Activated CD4-positive, alpha-beta T cell treated with anti-CD3 and anti-CD28 coated beads, Interleukin-2, amount 50 U/mL, for 1 hour (primary cell): Measurements from ENCODE around the gene DNAI7.

Experiments used
- DNase-seq: peaks from one replicate; pipeline ENCODE4 v3.0.0-alpha.2; 2020

The DNAI7 gene

DNA sequence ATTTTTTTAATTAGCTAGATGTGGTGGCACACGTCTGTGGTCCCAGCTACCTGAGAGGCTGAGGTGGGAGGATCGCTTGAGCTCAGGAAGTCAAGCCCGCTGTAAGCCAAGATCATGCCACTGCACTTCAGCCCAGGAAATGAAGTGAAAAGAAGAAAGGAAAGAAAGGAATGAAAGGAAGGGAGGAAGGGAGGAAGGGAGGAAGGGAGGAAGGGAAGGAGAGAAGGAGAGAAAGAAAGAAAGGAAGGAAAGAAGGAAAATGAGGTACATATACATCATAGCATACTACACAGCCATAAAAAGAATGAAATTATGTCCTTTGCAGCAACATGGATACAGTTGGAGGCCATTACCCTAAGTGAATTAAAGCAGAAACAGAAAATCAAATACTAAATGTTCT is 12.2 kb downstream of the DNAI7 start:
- DNase-seq: no peak

DNA sequence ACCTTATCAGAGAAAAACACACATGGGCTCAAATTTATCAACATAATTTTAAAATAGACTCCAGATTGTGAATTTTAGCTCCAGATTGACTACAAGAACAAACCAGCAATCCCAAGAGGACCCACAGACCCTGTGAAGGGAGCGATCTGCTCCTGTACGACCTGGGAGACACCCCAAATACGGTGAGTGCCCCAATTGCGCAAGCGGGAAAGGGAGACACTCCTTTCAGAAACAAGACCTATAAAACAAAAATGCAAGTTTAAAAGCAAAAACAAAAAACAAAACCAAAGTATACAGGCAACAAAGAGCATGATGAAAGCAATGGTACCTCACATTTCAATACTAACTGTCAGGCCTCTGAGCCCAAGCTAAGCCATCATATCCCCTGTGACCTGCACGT is 32.1 kb downstream of the DNAI7 start:
- no peak for DNase-seq

DNA sequence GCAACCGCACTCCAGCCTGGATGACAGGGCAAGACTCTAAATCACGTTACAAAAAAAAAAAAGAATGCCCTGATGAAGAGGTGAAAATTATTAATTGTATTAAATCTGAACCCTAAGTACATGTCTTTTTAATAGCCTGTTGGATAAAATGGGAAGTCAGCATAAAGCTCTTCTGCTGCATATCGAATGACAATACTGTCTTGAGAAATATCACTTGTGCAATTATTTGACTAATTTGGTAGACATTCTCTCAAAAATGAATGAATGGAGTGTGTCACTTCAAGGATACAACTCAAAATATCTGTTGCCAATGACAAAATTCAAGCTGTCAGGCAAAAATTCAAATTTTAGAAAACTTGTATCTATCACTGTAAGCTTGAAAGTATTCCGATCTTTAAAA is 38.9 kb downstream of the DNAI7 start:
- DNase-seq: no peak

DNA sequence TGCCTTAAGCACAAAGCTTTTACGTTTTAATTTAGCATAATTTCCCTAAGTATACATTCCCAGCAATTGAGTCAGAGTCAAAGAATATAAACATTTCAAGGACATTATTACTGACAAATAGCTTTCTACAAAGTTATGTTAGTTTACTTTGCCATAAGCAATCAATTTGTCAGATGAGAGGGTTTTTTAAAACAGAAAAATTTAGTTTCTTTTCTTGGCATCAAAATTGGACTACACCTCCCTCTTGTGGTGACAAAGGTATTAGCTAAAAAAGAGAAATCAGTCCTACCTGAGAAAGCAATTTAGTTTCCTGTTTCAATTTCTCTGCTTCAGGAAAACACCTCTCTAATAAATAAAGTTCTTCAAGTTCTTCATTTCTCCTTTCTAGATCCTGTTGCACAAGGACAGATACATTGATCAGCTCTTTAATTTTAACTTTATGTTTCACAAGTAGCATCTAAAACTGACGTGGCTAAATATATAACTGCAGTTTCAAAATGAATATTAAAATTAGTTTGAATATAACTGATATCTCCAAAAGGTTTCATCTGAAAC is 39.9 kb downstream of the DNAI7 start:
- DNase-seq: no peak

DNA sequence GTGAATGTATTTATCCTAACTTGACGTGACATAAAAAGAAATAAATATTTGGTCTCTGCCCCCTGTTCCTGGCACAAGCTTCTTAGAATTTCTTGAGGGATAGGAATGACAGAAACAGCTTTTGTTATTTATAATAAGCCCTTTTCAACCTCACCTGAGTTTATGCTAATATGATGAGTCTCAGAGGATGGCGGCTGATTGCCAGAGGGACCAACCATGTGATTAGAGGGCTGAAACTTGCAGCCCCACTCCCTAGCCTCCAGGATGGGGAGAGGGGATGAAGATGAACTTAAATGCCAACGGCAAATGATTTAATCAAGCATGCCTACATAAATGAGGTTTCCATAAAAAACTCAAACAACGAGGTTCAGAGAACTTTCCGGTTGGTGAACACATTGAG is 42.9 kb downstream of the DNAI7 start:
- DNase-seq: no peak

DNA sequence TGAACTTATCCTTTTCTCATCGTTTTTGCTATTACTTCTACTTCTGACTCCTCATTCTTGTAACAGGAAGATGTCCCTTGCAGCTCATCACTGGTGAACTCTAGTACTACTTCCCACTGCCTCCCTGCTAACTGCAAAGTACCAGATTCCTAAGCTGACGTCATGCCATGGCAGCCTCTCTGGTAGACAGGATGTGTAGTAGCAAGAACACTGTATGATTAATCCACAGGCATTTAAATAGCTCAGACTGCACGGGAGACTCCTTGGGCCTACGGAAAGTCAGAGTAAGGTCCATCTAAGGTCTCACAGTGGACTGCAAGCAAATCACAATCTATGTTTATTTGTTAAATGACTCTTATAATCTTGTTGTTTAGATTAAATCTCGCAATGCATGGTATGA is 43.5 kb downstream of the DNAI7 start:
- no peak for DNase-seq

DNA sequence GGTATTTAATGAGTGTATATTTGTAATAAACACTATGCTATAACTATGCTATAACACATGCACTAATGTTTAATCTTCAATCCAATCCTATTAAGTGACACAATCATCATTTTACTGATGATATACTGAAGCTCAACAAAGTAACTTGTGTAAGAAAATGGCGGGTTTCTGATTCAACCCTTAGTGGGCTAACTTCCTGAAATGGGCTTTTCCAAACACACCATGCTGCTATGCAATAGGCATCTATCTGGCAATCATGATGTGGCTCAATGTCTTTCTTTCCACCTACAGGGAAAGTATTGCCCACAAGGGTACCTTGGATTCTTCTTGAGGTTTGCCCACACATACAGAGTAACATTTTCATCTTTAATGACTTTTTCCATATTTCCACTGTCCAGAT is 48.3 kb downstream of the DNAI7 start:
- no peak for DNase-seq

DNA sequence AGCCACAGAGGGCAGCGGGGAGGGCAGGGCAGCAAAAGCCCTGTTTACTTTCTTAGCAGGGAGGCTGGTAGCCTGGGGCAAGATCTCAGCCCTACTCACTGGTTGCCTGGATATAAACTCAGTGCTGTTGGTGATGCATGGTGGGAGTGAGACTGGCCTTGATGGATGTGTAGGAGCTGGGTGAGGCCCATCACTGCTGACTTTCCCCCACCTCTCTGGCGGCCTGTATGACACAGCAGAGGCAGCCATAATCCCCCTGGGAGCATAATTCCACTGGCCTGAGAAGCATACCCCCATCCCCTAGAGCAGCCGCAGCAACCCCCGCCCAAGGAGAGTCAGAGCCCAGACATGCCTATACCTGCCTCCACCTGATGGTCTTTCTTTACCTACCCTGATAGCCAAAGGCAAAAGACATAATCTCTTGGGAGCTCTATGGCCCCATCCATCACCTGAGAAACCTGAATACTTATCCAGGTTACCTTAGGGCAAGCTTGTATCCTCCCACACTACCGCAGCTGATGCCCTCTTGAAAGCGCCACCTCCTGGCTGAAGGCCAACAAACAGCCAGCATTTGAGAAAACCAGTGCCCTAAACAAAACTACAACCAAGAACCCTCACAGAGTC is 59.3 kb downstream of the DNAI7 start:
- DNase-seq: no peak

DNA sequence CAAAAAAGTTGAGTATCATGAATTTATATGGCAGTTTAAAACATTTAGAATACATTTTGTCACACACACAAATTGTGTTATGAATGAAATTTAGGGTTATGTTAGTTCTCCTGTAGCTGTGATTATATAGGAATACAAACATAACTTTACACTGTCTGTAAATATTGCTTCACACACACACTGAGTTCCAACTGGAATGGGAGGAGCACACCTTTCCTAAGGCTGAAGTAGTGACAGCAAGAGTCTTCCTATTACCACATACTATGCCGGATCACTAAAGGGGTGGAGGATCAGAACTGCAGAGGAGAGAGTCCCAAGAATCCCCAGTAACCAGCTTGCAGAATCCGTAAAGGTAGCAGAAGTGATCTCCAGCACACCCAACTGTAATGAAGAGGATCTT is 63.7 kb downstream of the DNAI7 start:
- no peak for DNase-seq

DNA sequence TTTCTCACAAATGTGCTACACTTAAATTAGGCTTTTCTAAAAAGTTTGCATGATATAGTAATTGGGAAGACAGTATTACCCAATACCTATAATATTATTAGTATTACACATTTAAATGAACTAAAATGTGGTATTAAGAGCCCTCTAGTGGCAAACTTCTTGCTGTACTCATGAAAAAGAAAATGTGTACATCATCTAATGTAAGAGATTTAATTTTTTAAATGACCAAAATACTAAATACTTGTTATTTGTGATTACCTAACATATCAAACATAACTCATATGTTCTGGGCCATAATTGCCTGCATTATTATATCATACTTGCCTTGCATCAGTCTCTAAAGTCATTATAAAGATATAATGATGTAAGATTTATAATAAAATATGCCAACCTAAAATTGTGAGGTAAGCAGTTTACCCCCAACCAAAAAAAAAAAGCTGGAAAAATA is 64.2 kb downstream of the DNAI7 start:
- no peak for DNase-seq

DNA sequence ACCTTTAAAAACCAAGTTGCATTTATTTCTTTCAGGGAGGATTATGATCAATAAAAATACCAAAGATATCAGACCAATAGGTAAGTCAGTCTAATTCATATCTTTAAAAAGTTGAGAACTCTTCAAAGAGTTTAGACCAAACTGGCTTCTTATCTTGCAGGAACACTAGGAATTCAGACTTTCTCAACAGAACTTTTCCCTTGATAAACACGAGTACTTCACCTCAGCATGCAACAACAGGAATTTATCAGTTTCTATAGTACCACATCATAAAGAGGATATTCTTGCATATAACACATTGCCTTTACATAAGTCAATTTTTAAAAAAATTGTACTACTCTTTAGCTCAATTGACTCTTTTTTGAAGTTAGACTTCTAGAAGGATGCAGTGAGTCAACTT is 68.2 kb downstream of the DNAI7 start:
- no peak for DNase-seq

DNA sequence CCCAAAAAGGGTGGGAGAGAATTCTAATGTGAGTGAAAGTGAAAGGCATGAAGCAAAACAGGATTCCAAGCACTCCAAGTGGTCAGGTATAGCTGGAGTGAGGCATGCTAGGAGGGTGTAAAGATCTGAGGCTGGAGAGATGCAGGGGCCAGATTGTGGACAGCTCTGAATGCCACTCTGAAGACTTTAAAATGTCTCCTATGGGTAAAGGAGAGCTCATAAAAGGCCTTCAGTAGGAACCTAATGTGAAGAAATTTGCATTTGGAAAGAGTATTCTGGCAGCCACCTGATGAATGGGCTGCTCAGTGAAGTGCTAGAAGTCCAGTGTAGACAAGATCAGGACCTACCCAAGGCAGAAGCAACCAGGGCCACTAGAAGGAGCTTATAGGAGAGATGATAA is 68.9 kb downstream of the DNAI7 start:
- DNase-seq: no peak

DNA sequence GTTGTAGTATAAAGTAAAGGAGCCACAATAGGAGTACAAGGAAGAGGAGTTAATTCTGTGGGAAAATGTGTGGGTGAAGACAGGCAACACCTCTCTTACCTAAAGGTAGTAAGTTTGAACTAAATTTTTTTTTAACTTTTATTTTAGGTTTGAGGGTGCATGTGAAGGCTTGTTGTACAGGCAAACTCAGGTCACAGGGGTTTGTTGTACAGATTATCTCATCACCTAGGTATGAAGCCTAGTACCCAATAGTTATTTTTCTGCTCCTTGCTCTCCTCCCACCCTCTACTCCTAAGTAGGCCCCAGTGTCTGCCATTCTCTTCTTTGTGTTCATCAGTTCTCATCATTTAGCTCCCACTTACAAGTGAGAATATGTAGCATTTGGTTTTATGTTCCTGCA is 70.5 kb downstream of the DNAI7 start:
- DNase-seq: no peak

DNA sequence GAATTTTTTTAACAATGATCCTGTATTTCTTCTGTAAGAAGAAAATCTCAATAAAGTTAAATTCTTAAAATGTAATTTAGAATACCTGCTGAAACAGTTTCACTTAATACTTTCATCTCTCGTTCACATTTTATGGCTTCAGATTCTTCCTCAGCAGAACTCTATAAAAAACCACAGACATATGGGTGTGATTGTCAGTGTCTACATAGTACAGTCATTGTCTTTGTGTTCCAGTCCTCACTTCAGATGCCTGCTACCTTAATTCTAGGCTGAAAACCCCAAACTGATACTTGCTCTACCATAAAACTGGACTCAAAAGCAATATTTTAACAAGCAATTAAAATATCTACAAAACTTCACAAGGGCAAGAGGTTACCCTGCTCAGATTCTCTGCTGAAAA is 71.8 kb downstream of the DNAI7 start:
- no peak for DNase-seq

DNA sequence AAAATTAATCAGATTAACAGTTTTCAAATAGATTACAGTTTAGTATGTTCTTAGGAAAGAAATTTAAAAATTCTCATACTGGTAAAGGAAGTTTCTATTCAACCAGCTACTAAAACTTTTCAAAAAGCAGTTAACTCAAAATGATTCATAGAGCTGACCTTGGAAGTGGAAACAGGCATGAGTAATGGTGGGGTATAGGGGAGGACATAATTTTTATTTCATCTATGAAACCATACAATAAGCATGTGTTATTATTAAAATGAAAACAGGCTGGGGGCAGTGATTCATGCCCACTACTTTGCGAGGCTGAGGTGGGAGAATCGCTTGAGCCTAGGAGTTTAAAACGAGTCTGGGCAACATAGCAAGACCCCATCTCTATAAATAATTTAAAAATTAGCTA is 73.0 kb downstream of the DNAI7 start:
- DNase-seq: no peak

DNA sequence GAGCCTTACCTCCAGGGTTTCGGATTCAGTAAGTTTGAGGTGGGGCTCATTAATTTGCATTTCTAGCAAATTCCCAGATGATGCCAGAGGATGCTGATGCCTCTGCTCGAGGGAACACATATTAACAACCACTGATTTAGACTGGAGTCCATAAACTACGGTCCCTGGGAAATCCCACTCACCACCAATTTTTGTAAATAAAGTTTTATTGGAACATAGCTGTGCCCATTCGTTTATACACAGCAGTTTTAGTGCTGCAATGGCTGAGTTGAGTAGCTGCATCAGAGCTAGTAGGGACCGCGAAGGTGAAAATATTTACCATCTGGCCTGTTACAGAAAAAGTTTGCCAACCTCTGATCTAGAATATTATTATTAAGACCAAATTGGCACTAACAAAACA is 73.8 kb downstream of the DNAI7 start:
- no peak for DNase-seq

DNA sequence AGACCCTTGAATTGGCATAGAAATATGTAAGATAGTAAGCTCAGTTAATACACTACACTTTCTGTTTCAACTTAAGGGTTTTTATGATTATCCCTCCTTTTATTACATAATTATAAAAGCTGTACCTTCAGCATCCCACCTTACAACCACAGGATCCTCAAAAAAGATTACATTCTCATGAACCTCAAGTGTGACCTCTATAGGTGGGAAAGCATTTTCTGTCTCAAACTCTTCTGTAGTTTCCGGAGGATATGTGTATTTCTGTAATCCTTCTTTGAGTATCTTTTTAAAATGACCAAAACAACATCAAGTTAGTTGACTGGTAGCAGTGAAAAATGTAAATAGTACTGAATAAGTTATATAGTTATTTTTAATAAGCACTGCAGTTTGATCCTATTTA is 75.9 kb downstream of the DNAI7 start:
- DNase-seq: no peak

DNA sequence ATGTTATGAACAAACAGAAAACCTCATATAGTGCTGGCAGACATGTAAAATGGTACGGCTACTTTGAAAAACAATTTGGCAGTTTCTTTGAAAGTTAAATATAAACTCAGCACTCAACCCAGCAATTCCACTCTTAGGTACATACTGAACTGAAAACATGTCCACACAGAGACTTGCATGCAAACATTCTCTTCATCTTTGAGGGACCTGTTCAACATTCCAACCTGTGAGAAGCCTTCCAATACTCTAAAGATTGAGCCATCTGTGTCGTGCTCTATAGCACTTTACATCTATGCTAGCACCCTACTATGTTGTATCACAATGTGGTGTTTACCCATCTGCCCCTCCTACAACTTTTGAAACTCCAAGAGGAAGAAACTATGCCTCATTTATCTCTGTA is 79.3 kb downstream of the DNAI7 start:
- DNase-seq: no peak

DNA sequence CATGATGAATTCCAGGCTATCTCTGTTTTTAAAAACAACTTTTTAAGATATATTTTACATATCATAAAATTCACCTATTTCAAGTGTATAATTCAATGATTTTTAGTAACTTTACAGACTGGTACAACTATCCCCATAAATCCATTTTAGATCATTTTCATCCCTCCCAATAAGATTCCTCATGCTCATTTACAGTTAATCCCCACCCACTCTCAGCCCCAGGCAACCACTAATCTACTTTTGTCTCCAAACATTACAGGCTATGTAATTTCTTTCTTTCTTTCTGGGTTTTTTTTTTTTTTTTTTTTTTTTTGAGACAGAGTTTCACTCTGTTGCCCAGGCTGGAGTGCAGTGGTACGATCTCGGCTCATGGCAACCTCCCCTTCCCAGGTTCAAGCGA is 81.3 kb downstream of the DNAI7 start:
- DNase-seq: no peak

DNA sequence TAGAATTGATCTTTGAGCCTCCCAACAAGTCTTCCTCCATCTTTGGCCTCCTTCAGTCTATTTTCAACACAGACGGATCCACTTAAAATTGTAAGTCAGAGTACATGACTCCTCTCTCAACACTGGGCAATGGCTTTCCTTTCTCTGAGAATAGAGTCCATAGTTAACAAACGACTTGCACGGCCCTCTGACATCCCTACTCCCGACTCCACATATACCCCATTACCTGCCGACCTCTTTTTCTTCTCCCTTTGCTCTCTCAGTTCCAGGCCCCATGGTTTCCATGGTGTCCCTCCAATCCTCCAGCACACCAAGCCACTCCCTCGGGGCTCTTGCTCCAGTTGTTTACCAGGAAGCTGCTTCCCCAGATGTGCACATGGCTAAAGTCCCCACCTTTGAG is 84.7 kb downstream of the DNAI7 start:
- no peak for DNase-seq

DNA sequence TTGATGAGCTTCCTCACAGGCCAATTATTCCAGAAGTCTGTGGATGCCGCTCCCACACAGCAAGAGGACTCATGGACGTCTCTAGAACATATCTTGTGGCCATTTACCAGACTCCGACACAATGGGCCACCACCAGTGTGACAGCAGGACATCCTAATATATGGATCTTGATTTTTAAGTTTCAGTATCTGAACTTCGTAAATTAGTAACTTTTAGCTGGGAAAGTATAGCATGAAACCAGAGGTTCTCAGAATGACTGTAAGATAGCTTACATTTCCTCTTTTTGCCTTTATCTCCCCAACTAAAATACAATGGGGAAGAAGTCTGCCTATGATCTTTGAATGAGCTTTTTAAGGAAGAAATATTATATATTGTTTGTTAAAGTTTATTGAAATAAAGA is 87.0 kb downstream of the DNAI7 start:
- no peak for DNase-seq

DNA sequence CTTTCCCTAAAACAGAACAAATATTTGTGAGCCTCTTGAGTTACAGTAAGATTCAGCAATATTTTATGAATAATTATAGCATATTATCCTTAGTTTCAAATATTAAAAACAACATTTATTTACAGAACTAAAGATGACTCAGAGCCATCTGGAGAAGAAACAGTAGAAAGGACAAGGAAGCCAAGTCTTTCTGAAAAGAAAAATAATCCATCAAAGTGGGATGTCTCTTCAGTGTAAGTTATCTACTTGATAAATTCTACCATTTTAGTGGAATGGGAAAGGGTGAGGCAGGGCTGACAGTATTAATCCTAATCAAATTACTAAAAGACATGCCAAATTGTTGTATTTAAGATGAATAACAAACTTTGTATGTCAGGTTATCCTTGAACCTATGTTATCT is 88.1 kb downstream of the DNAI7 start:
- no peak for DNase-seq

DNA sequence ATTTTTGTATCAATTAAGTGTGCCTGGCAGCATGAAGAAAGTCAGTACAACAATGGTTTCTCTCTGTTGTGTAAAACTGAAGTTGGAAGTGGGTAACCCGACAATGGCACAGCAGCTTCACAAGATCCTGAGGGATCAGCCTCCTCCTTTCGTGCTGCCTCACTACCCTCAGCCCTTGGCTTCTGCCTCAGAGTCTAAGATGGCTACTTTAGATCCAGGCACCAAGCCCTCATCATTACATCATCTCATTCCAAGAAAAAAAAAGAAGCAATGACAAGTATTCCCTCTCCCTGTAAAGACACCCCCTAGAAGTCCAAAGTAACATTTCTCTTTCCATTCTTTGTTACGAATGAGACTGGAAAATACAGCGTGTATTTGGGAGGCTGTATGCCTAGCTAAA is 92.6 kb downstream of the DNAI7 start:
- DNase-seq: no peak

DNA sequence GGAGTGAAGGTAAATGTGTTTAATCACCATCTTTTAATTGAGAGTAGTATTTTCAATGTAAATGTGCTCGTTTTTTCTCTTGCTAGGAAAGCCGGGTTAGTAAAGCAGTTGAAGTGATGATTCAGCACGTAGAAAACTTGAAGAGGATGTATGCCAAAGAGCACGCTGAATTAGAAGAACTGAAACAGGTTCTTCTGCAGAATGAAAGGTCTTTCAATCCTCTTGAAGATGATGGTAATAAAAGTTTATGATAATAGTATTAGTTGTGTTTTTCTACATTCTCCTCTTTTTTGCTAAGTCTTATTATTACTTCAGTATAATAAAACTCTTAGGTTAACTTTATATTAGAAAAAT is 93.9 kb downstream of the DNAI7 start:
- no peak for DNase-seq

DNA sequence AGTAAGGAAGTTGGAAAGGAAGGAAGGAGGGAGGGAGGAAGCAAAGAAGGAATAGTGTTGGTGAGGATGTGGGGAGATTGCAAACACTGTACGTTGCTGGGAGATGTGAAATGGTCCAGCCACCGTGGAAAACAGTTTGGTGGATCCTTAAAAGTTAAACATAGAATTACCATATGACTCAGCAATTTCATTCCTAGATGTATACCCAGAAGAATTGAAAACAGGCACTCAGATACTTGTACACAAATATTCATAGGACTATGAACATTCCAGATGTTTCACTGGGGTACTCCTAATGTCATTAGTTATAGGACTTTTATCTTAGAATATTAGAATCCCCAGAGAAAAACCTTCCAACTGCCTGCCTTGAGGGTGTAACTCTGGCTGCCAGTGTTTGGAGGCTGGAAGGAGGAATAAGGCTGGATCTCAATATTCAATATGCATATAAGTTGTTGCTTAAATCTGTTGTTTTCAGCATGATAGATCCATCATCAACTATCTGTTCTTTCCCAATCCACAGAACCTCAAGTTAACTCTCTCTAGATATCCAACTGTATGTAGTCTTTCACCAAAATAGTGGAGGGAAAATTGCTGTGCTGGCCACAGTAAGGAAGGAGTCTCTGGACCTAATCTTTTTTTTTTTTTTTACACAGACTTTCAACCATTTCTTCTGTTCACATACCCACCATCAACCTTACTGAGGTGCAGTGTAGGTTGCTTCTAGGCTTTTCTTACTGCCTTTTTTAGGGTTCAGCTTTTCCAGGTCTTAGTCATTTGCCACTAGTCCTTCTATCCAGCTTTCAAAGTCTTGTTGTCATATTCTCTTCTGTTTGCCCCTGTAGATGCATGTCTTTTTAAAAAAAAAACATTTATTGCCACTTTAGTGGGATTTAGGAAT is 94.5 kb downstream of the DNAI7 start:
- DNase-seq: no peak
